SK-N-MC (cell line): ENCODE data around the gene SLC25A28.

ENCODE experiments used
- EZH2 ChIP-seq: fragments of 200-600 bp; sonication (generic); IDR thresholded peaks from one replicate; pipeline ENCODE4 v1.6.1; 2017; ENCODE audit warnings: antibody characterized with exemption
- FOXP2 ChIP-seq: optimal IDR thresholded peaks from 2 replicates; pipeline ENCODE3; 2011; ENCODE audit warnings: mild to moderate bottlenecking, moderate library complexity; ENCODE audit not compliant: insufficient read depth; ENCODE audit errors: extremely low read length, control extremely low read depth
- POLR2AphosphoS5 ChIP-seq: IDR thresholded peaks from 2 replicates; pipeline ENCODE4 v1.6.1; 2012; ENCODE audit warnings: mild to moderate bottlenecking, low read depth, low read length, borderline replicate concordance

GRCh38 chr10:99611326-99611725 is 8.9 kb downstream of the SLC25A28 start:
- TF ChIP-seq FOXP2 (no peak), POLR2AphosphoS5 (no peak), EZH2 (no peak)
